Activated CD8-positive, alpha-beta memory T cell treated with anti-CD3 and anti-CD28 coated beads, Interleukin-2, amount 50 U/mL, for 24 hours (primary cell): ENCODE data around the gene LY6G6C.
A peak's percentile ranks its signal among the peaks of the same experiment; 100 is the strongest.

ENCODE experiments used
- DNase-seq: peaks from one replicate; pipeline ENCODE4 v3.0.0-alpha.2; 2020; ENCODE audit errors: extremely low read depth

The LY6G6C gene

DNA sequence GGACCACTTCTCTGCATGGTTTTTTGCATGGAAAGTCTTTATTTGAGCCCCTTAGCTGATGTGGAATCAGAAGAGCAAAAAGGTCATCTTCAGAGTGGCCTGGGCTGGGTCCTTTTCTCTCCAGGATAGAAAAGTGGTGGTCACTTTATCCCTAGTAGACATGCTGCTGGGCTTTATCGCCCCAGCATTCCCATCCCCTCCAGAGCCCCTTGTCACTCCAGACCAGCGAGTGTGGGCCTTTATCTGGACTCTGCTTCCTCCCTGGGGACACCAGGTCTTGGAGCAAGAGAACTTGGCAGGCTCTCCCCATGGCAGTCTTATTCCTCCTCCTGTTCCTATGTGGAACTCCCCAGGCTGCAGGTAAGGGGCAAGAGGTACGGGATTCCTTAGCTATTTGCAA is 14.9 kb downstream of the LY6G6C start, which contains the start of gene LY6G6F:
LY6G6F (plus strand) TSS at position 268 of the 400 bp plus-strand sequence; CDS start at position 309, 41 bp downstream.
- no peak for DNase-seq

DNA sequence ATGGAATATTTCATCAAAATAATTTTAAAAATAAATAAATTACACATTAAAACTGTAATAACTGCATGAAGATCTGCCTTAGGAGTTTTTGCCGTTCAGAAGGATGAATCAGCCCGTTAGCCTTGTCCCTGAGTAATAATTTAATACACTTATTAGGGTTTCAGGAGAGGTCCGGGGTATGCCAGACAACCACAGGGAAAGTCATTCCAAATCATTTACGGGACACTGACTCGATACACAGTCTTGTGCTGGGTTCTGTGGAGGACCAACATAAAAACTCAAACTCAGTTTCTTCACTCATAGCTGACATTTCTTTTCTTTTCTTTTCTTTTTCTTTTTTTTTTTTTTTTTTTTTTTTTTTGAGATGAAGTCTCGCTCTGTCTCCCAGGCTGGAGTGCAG is 15.6 kb downstream of the LY6G6C start:
- no peak for DNase-seq

DNA sequence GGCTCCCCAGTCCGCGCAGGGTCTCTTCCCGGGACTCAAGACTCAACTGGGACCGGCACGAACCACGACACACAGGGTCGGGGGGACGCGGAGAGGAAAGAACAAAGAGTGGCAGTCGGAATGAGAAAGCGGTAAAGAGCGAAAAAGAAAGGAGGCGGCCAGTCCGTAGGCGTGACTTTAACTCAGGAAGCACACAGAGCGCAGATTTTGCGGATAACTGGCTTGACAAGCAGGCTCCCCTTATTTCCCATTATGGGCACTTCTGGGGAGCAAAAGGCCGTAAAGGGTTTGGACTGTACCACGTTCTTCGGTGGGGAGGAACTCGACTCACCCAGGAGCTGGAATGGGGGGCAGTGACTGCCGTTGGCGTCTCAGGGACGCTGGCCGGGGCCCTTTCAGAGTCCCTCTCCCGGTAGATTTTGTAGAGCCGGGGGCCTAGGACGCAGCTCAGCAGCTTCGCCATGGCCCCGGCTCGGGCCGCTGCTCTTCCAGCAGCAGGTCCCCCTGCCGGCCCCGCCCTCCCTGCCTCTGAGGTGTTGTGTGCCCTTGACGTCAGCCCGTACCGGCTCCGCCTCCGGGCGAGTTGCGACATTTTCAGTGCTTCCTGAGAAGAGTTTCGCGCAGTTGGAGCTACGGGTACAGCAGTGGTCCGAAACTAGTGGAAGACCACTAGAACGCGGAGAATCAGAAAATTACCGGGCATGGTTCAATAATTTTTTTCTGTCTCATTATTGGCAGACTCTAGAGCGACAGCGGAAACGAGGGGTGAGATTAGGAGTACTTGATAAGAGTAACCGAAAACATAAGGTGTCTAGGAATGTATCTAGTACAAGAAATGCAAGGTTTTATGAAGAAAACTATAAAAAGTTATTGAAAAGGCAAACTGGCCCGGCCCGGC is 18.5 kb downstream of the LY6G6C start, which contains the start of gene ABHD16A:
ABHD16A (minus strand) TSS at position 506 of the 898 bp plus-strand sequence; CDS start at position 463, 43 bp downstream.
- DNase-seq, result peak; percentile 94

DNA sequence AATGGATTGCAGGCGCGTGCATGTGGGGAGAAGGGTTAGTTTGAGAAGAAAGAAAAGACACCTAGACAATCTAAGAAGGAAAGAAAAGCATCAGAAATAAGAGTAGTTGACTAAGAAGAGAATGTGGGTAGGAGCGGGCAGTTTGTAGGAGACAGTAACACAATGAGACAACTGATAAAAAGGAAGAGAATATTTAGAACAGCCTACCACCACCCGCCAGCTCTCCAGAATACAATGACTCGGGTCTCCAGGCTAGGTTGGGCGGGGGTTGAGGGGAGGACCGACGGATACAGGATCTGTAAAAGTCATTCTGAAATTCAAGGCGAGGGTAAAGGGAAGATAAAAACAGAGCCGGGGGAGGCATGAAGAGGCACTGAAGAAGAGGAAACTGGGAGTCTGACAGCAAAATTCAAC is 19.1 kb downstream of the LY6G6C start:
- DNase-seq, result no peak

DNA sequence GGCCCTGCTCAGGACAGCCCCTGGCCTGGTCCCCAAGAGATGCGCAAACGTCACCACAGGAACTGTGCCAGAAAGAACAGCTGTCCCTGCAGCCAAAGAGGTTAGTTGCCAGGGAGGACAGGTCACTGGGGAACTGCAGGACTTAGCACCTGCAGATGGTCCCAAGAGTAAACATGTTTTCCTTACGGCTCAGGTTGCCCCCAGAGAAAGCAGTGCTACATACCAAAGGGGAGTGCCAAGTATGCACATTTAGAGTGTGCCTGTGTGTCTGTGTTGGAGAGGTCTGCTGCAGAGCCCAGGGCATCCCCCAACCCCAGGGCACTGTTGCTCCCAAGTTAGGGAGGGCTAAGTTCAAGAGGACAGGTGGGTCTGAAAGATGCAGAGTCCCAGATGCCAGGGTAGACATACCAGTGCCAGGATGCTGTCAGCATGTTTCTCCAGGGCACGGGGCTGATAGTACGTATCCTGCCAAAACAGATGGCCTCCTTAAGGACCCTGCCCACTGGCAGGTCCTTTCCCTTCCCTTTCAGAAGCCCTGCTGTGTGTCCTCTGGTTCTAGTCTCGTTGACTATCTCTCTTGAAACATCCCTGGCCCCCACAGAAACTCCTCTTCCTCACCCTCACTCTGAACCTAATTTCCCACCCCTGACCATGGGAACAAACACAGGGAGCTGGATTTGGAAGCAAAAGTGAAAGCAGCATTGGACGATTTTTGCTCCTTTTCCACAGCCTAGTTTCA is 19.7 kb downstream of the LY6G6C start:
- no peak for DNase-seq

DNA sequence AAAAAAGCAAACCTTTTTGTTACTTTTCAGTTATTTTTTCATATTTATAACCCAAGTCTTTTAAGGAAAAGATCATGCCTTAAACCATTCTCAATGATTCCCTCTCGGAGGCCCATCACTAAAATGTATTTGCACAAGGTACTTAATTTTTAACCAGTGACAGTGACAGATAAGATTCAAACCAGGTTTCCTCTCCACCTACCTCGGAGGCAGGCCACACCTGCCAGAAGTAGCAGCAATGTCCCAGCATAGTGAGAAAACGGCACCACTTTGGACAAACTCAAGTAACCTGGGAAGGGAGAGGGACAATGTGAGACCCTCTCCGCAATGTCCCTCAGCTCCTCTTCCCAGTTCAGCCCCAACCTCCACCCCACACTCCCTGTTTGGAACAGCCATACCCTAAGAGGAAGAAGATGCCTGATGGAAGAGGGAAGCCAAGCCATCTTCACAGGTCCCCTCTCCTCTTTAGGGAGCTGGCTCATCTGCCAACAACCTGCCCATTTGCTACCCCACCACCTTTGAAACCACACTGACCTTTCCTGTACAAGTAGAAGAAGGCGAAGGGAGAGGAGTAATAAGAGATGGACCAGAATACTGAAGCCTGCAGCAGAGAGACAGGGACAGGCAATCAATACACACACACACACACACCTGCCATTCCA is 20.7 kb downstream of the LY6G6C start:
- DNase-seq, result no peak

DNA sequence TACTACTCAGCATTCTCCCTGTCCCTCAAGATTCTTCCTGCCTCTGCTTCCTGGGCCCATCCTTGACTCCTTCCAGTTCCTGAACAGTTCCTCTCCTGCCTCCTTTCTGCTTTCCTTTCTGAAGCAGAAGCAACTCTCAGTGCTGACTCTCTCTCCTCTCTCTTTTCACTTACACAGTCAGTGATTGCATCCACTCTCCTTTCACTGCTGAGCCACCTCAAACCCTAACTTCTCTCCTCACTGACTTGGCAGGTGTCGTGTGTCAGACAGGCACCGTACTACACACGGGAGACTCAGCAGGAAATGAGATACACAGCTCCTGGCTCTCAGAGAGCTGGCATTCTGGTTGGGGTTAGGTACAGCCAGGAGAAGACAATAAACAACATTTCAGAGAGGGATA is 24.0 kb downstream of the LY6G6C start:
- no peak for DNase-seq

DNA sequence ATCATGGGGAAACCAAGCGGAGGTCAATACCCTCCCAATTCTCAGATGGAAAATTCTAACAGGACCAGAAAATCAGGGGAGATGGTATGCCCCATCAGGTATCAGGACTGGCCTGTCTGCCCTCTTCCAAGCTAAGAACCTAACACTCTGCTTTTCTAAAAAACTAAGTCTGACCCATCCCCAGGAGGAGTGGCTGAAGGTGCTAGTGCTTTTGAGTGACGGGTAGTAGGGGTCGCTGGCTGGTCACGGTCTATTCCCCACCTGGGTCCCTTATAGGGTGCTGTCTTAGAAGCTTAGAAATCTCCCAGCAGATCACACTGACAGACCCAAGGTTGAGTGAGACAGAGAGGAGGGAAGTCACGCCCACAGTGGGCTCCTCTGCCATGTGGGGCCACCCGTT is 28.0 kb downstream of the LY6G6C start:
- DNase-seq, result no peak

DNA sequence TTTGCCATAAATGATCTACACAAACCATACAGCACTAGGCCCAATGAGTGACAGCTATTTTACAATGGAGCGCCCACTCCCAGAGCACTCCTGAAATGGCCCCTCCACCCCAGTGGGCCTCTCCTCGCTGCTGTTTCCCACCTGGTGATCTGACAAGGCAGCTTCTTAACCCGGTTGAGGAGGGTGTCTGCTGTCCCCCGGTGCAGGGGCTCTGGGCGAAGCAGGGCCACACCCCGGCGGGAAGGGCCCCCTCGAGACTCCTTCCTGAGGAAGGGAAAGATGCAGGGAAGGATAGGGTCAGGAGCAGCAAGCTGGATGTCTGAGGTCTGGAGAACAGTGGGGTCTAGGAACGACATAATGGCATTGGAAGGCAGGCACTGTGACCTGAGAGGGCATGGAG is 28.7 kb downstream of the LY6G6C start:
- no peak for DNase-seq

DNA sequence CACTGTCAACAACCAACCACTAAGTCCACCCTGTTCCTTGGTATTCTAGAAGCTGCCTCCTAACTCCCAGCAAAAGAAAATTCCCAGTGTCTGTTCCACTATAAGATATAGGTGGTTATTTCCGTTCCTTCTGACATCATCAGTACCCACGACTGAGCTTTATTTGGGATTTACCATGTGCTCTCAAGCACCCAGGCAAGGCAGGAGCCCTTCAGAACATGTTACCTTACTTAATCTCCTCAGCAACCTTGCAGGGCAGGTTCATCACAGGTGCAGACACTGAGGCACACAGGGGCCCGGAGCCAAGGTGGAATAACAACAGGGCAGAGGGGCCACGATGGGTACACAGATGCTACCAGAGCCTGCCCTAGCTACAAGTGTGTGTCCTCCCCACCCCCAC is 29.2 kb downstream of the LY6G6C start:
- no peak for DNase-seq

DNA sequence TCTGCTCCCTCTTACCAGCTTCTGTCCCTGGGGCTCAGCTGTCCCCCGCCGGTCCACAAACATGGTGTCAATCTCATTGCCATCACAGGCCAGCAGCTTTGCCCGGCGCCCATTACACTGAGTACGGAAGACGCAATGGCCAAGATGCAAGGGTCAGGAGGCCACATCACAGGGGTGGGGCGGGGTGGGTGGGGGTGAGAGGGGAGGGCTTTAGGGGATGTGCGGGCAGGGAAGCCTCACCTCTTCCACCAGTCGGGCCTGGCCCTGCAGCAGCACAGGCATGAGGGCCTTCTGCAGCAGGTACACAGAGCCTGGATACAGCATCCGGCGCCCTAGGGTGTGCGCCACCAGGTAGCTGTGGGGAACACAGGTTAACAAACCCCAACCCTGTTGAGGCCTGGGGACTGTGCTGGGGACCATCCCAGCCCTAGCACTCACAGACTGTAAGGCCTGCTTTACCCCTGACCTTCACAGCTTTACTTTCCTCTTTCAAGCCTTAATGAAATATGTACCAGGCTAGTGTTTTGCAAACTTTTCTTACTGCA is 29.9 kb downstream of the LY6G6C start:
- DNase-seq, result no peak

DNA sequence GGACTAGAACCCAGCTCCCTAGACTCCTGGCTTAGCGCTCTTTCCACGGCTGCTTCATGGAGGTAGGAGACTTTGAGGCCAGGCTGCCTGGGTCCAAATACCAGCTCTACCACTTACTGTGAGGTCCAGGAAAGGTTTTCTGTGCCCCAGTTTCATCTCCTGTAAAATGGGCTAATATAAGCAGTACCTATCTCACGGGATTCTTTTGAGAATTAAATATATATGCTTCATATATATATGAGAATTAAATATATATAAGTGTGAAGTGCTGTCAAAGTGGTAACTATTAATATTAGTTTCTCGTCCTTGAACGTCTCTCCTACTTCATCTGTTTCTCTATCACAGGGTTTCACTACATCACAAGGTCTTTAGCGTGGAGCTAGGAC is 30.5 kb downstream of the LY6G6C start:
- DNase-seq, result no peak

DNA sequence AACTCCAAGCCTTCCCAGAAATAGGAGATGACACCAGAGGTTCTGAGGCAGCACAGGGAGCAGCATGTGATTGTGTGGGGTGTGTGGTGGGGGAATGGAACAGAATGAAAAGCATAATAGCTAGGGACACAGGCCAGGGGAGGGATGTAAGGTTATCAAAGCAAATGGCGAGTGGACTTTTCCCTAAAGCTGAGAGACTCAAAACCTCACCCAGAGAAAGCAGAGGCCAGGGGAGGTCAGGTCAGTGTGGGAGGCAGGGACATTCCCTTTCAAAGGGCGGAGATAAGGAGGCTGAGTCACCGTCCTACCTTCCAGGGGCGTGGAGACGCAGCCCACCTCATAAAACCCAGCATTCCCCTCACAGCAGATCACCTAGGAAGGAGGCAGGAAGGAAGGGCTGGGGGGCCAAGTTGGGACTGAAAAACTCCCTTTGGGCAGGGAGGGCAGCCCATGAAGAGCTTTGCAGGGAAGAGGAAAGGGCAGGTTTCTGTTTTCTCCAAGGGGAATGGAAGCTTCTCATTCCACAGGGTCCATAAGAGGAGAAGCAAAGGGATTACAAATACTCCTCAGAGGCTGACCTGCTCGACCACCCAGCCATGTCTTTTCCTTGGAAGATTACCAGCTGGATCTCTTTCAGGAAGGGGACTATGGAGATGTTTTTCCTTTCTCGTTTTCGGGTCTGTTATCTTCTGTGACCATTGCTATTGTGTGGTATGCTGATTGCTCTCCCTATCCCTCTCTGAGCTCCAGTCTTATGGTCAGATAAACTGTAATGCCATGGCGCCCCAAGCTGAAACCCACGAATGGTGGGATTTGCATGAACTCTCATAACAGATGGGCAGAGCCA is 31.1 kb downstream of the LY6G6C start:
- no peak for DNase-seq

DNA sequence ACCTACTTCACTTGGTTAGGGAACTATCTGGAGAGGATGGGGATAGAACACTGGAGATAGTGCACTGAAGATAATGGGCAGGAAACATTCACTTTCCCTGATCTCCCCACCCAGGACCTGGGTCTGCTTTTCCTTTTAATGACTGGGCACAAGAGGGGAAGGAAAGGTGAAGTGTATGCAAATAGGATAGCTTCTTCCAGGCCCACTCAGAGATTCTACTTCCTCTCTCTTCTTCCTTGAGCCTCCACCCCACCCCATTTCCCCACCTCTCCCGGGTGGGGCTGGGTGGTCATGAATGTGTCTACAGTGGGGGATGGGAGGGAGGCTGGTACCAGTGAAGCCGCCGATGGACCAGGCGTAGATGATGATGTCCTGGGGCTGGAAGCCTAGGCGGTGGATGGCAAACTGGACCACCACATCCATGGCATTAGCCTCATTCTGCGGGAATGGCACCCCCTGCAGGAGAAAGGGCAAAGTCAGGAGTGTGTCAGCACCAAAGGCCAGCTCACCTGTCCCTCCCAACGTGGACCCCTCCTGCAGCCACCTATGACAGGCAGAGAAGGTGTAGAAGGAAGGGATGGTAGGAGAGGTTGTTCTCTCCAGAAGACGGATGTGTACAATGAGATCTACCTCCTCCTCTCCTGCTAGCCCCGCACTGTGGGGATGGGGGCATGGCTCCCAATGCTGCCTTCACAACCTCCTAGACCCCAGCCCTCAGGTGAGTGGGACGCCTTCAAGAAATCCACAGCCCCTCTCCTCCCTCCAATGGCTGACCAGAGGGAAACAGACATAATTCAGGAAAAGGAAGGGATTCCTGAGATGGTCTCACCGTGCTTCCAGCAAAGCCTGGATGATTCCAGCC is 32.1 kb downstream of the LY6G6C start:
- DNase-seq, result no peak

DNA sequence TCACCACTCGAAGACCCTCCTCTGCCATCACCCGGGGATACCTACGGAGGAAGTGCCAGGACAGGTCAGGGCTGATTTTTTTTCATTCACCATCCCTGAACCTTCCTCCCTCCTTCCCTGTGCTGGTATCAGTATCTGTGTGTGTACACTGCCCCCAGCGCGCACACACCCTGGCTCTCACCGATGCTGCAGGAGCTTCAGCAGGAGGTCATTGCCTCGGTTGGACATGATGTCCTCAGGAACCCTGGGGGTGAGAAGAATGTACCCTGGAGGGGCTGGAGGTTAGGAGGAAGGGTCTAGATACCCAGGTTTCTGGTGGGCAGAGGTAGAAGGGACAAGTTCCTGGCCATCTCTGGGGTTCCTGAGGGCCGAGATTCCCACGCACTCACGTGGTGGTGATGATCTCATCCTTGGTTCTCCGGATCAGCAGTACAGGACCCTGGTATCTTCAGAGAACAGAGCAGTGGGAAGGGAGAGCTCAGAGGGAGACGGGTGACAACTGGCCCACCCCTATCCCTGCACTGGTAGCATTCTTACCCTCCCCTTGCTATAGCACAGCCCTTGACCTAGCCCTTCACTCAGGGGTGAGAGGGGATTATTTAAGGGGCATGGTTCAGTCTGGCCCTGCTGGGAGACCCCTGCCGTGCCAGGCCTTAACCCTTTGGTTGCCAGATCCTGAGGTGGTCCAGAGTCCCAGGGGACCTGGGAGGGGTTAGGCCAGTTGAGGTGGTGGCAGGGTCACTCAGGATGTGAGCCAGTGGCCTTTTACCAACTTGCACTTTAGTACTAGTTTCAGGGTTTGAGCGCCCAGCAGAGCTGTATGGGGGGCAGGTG is 33.5 kb downstream of the LY6G6C start:
- DNase-seq, result no peak

DNA sequence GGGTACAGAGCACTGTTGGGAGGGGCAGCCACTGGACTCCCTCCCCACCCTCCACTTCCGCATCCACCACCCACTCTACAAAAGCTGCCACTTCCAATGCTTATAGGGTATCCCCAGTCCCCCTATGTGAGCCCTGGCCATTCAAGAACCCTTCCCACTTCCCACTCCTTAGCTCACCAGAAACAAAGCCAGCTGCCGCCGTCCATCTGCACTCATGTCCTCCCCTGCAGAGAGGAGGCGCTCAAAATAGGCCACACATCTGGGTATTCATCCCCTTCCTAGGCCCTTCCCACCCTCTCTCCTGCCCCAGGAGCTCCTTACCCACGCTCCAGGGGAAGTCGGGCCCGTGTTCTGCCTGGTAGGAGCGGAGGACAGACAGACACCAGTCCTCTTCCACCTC is 34.2 kb downstream of the LY6G6C start:
- no peak for DNase-seq

DNA sequence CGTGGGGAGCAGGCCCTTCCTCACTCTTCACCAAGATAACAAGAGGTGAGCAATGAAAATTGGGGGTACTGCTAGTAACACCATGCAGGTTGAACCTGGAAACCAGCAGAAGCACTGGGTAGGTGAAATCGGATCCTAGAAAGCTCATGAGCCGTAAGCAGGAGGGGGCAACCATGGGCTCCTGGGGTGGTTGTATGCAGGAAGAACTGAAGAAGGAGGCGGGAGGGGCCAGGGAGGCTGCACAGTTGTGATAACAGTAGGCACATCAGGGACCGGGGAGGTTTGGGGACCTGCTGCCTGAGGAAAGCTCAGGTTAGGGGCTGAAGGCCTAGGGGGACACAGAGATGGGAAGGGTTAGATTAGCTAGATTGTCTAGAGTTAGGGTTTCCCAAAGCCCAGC is 35.1 kb downstream of the LY6G6C start:
- no peak for DNase-seq

DNA sequence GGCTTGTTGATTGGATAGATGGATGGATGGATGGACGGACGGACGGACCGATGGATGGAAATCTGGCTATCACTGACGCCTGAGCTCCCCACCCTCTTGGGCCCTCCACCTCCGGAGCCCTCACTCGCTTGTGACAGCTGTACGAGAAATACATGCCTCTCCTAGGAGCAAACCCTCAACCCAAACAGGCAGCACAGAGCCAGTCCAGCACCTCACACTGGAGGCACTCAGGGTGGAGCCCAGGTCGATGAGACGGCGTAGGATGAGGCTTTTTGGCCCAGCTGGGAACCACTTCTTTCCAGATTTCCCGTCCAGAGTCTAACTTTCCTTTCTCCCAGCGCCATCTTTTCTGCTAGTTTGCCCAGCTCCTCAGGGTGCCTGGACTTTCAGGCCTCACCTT is 38.0 kb downstream of the LY6G6C start:
- no peak for DNase-seq

DNA sequence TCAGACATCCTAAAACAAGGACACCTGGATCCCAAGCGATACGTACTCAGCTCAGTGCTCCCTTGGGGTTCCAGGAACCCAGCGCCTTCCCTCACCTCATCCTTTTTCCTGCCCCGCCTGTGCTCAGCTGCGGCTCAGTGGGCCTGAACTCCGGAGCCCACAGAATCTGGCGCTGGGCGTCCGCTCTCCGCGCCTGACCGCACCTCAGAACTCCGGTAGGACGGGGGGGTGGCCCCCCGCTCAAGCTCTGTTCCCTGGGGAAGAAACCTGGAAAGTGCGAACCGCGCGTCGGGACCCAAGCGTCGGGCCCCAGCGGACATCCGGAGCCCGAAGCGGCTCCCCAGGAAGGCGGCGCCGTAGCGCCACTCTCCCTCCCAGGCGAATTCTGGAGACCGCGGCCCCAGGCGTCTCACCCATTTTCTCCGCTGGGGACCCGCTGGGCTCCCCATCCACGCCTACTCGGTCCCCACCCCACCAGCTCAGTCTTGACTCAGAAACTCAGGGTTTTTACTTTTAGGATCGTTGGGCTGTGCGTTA is 40.3 kb downstream of the LY6G6C start:
- DNase-seq, result no peak
